Measurements from ENCODE around the gene SHANK3.

The SHANK3 gene

GRCh38 chr22:50714631-50715179 lies 42.1 kb downstream of the SHANK3 start:
- no peak for DNase-seq

- no peak for DNase-seq
Observed at GRCh38 chr22:50715250-50715649, 42.6 kb downstream of the SHANK3 start.

GRCh38 chr22:50715776-50716175 lies 43.2 kb downstream of the SHANK3 start:
- DNase-seq = no peak

GRCh38 chr22:50716290-50717024 lies 43.8 kb downstream of the SHANK3 start:
- DNase-seq = no peak

- no peak for DNase-seq
Observed at GRCh38 chr22:50717709-50718351, 45.2 kb downstream of the SHANK3 start.

- no peak for DNase-seq
Observed at GRCh38 chr22:50718352-50718709, 45.7 kb downstream of the SHANK3 start.

GRCh38 chr22:50719814-50720300 lies 47.2 kb downstream of the SHANK3 start:
- DNase-seq = no peak

- DNase-seq = no peak
Observed at GRCh38 chr22:50720301-50721256, 48.0 kb downstream of the SHANK3 start.

- DNase-seq = no peak
Observed at GRCh38 chr22:50721257-50721844, 48.7 kb downstream of the SHANK3 start.

- no peak for DNase-seq
Observed at GRCh38 chr22:50722048-50722701, 49.6 kb downstream of the SHANK3 start.

Data from NCI-H510A (cell line).